GM23248 (cell line): ENCODE results near the gene SMIM34. TPM values are rescaled to one million over a fixed set of nuclear protein-coding genes. Genes with fewer than 3 reads are reported as not detected.
"Not testable (repeated sequence)": the region's sequence is repeated elsewhere in the genome, so short reads cannot be mapped to it uniquely, and the experiment has no call there.

Experiments used
- DNase-seq: peaks from one replicate; pipeline ENCODE4 v3.0.0-alpha.2; 2015
- H2AFZ ChIP-seq: fragments of 200-600 bp; sonication (generic); 2 replicates; pipeline ENCODE4 v1.6.1; 2016; ENCODE audit warnings: antibody characterized with exemption
- H3F3A ChIP-seq: fragments of 200-600 bp; sonication (generic); 2 replicates; pipeline ENCODE4 v1.6.1; 2016; ENCODE audit warnings: mild to moderate bottlenecking, antibody characterized with exemption, mixed run types; ENCODE audit not compliant: insufficient read depth
- H3K27ac ChIP-seq: fragments of 200-600 bp; sonication (generic); 2 replicates; pipeline ENCODE4 v1.5.1; 2016; ENCODE audit warnings: mild to moderate bottlenecking
- H3K27me3 ChIP-seq: fragments of 200-600 bp; sonication (generic); replicated peaks from 2 replicates; pipeline ENCODE4 v1.6.1; 2016; ENCODE audit warnings: mild to moderate bottlenecking; ENCODE audit not compliant: insufficient read depth
- H3K36me3 ChIP-seq: fragments of 200-600 bp; sonication (generic); 2 replicates; pipeline ENCODE4 v1.6.1; 2016; ENCODE audit warnings: low read depth, mild to moderate bottlenecking
- H3K4me1 ChIP-seq: fragments of 200-600 bp; sonication (generic); 2 replicates; pipeline ENCODE4 v1.6.1; 2016; ENCODE audit warnings: mild to moderate bottlenecking; ENCODE audit not compliant: insufficient read depth
- H3K4me2 ChIP-seq: fragments of 200-600 bp; sonication (generic); one replicate; pipeline ENCODE4 v1.6.1; 2016; ENCODE audit warnings: mild to moderate bottlenecking; ENCODE audit not compliant: unreplicated experiment
- H3K4me3 ChIP-seq: fragments of 200-600 bp; sonication (generic); 2 replicates; pipeline ENCODE4 v1.5.1; 2016; ENCODE audit warnings: mild to moderate bottlenecking
- H3K79me2 ChIP-seq: fragments of 200-600 bp; sonication (generic); 2 replicates; pipeline ENCODE4 v1.6.1; 2016; ENCODE audit warnings: mild to moderate bottlenecking; ENCODE audit not compliant: insufficient read depth
- H3K9ac ChIP-seq: fragments of 200-600 bp; sonication (generic); 2 replicates; pipeline ENCODE4 v1.6.1; 2016; ENCODE audit warnings: mild to moderate bottlenecking
- H3K9me2 ChIP-seq: fragments of 200-600 bp; sonication (generic); 2 replicates; pipeline ENCODE4 v1.6.1; 2016; ENCODE audit warnings: mixed run types, mild to moderate bottlenecking, moderate library complexity; ENCODE audit not compliant: insufficient read depth
- H3K9me3 ChIP-seq: fragments of 200-600 bp; sonication (generic); one replicate; pipeline ENCODE4 v1.6.1; 2017; ENCODE audit warnings: low read depth
- H4K20me1 ChIP-seq: fragments of 200-600 bp; sonication (generic); 2 replicates; pipeline ENCODE4 v1.6.0; 2016; ENCODE audit not compliant: insufficient read depth
- WGBS, 2 experiments: methylation state at CpG; one replicate each; pipeline ENCODE4 v1.1.6; 2015 to 2017; ENCODE audit warnings: low lambda C conversion rate in 2 of 2, low coverage in 1 of 2; ENCODE audit errors: missing lambda C conversion rate in 2 of 2; 5-methylcytosine and 5-hydroxymethylcytosine counted together
- in situ Hi-C: fragments of 300-500 bp; cut with MboI; formaldehyde crosslinking; loops from 2 replicates; pipeline ENCODE4 v1.15.0; 2020
- polyA plus RNA-seq: library from polyadenylated mRNA; unstranded; fragments of >200 nt; fragmentation: Nextera tagmentation; extraction: Ambion mirVana; gene quantifications from 2 replicates; pipeline ENCODE4 v1.2.1, GENCODE V29; 2016
- total RNA-seq: library from RNA; depleted of rRNA; stranded (reverse); fragments of >200 nt; shearing (Covaris generic); gene quantifications from 2 replicates; pipeline ENCODE4 v1.2.3, GENCODE V29; 2014

Gene SMIM34
- total and polyA plus RNA-seq, 2 experiments from 2014 or later, result not detected

- H3K4me3 ChIP-seq, H3F3A ChIP-seq, H3K79me2 ChIP-seq, H3K36me3 ChIP-seq, H3K27ac ChIP-seq, H3K4me1 ChIP-seq, H4K20me1 ChIP-seq, H3K9ac ChIP-seq, H3K9me2 ChIP-seq, H2AFZ ChIP-seq, H3K4me2 ChIP-seq, H3K27me3 ChIP-seq, H3K9me3 ChIP-seq, DNase-seq, in situ Hi-C loops: not testable (repeated sequence)
- WGBS, 2 experiments, result no CpG with 5 or more reads among the region's 5 CpGs
Measured at GRCh38 chr21:34429710-34430109, 6.0 kb upstream of the SMIM34 start.

GRCh38 chr21:34428441-34428840 lies 4.7 kb upstream of the SMIM34 start:
- H3K4me3 ChIP-seq, H3K27me3 ChIP-seq, H4K20me1 ChIP-seq, H3K27ac ChIP-seq, in situ Hi-C loops, H3K9ac ChIP-seq, H3K79me2 ChIP-seq, H3F3A ChIP-seq, H3K4me2 ChIP-seq, H3K9me2 ChIP-seq, H2AFZ ChIP-seq, DNase-seq, H3K4me1 ChIP-seq, H3K9me3 ChIP-seq, H3K36me3 ChIP-seq: not testable (repeated sequence)
- no CpG with 5 or more reads among the region's 6 CpGs for WGBS, 2 experiments

GRCh38 chr21:34427339-34427738 lies 3.6 kb upstream of the SMIM34 start:
- H3K79me2 ChIP-seq, H3K9me3 ChIP-seq, H3K36me3 ChIP-seq, H3K27ac ChIP-seq, H3K4me1 ChIP-seq, H2AFZ ChIP-seq, H4K20me1 ChIP-seq, in situ Hi-C loops, H3K4me2 ChIP-seq, H3K9me2 ChIP-seq, DNase-seq, H3K9ac ChIP-seq, H3K27me3 ChIP-seq, H3K4me3 ChIP-seq, H3F3A ChIP-seq: not testable (repeated sequence)
- no CpG with 5 or more reads among the region's 8 CpGs for WGBS, 2 experiments

- in situ Hi-C loops, H3K4me3 ChIP-seq, H3K4me1 ChIP-seq, H3K79me2 ChIP-seq, H3K36me3 ChIP-seq, H3K9me3 ChIP-seq, H3F3A ChIP-seq, H4K20me1 ChIP-seq, H3K4me2 ChIP-seq, H3K27me3 ChIP-seq, H3K27ac ChIP-seq, H3K9me2 ChIP-seq, H2AFZ ChIP-seq, DNase-seq, H3K9ac ChIP-seq: not testable (repeated sequence)
- no CpG with 5 or more reads among the region's 5 CpGs for WGBS, 2 experiments
Measured at GRCh38 chr21:34417448-34418077, 6.2 kb downstream of the SMIM34 start.

GRCh38 chr21:34407294-34407693 lies 16.5 kb downstream of the SMIM34 start:
- H3K4me1 ChIP-seq, H2AFZ ChIP-seq, DNase-seq, H3K36me3 ChIP-seq, H3K27ac ChIP-seq, H3F3A ChIP-seq, H3K27me3 ChIP-seq, H3K9me2 ChIP-seq, H3K4me2 ChIP-seq, H3K79me2 ChIP-seq, in situ Hi-C loops, H3K9ac ChIP-seq, H3K9me3 ChIP-seq, H4K20me1 ChIP-seq, H3K4me3 ChIP-seq: not testable (repeated sequence)
- no CpG with 5 or more reads among the region's 9 CpGs for WGBS, 2 experiments

- H3K4me3 ChIP-seq, H3K27ac ChIP-seq, H3K4me1 ChIP-seq, H3K9me2 ChIP-seq, H3K4me2 ChIP-seq, DNase-seq, in situ Hi-C loops, H3F3A ChIP-seq, H3K79me2 ChIP-seq, H3K27me3 ChIP-seq, H3K9me3 ChIP-seq, H3K36me3 ChIP-seq, H2AFZ ChIP-seq, H3K9ac ChIP-seq, H4K20me1 ChIP-seq: not testable (repeated sequence)
- WGBS, 2 experiments, result no CpG with 5 or more reads among the region's 2 CpGs
Measured at GRCh38 chr21:34406676-34407075, 17.1 kb downstream of the SMIM34 start.

- in situ Hi-C loops, H3K9me3 ChIP-seq, H3K27me3 ChIP-seq, DNase-seq, H3K9me2 ChIP-seq, H4K20me1 ChIP-seq, H3K4me3 ChIP-seq, H3K36me3 ChIP-seq, H3K79me2 ChIP-seq, H2AFZ ChIP-seq, H3K4me1 ChIP-seq, H3F3A ChIP-seq, H3K27ac ChIP-seq, H3K9ac ChIP-seq, H3K4me2 ChIP-seq: not testable (repeated sequence)
- WGBS, 2 experiments, result no CpG with 5 or more reads among the region's 6 CpGs
Measured at GRCh38 chr21:34406102-34406501, 17.6 kb downstream of the SMIM34 start.

- H3K9me2 ChIP-seq, H3K27me3 ChIP-seq, H3F3A ChIP-seq, H3K4me2 ChIP-seq, H3K4me3 ChIP-seq, H3K9me3 ChIP-seq, DNase-seq, H3K9ac ChIP-seq, H4K20me1 ChIP-seq, in situ Hi-C loops, H3K27ac ChIP-seq, H3K36me3 ChIP-seq, H2AFZ ChIP-seq, H3K4me1 ChIP-seq, H3K79me2 ChIP-seq: not testable (repeated sequence)
- no CpG with 5 or more reads among the region's 2 CpGs for WGBS, 2 experiments
Measured at GRCh38 chr21:34405686-34406085, 18.1 kb downstream of the SMIM34 start.
